H1 (cell line): ENCODE results near the gene LRG1. TPM values are rescaled to one million over a fixed set of nuclear protein-coding genes. Genes with fewer than 3 reads are reported as not detected.

Experiments used
- CHD1 ChIP-seq: IDR thresholded peaks from 2 replicates; pipeline ENCODE4 v1.6.1; 2012; ENCODE audit warnings: low read depth, low read length, improper control_type of control experiment
- CHD2 ChIP-seq: IDR thresholded peaks from 2 replicates; pipeline ENCODE4 v1.6.1; 2012; ENCODE audit warnings: low read length, improper control_type of control experiment
- HDAC2 ChIP-seq, 2 experiments: fragments of 300-600 bp in 1 of 2; sonication (generic) in 1 of 2; IDR thresholded peaks; 2 replicates each; pipeline ENCODE4 v1.6.1; 2011 to 2012; ENCODE audit warnings: low read depth in 2 of 2, low read length in 2 of 2, mild to moderate bottlenecking in 2 of 2, moderate library complexity in 2 of 2, borderline replicate concordance in 1 of 2, inconsistent platforms in 1 of 2
- KDM1A ChIP-seq: fragments of 200-600, 300-600 bp; sonication (generic); IDR thresholded peaks from 2 replicates; pipeline ENCODE4 v1.7.1; 2016; ENCODE audit warnings: mild to moderate bottlenecking, low read length, borderline replicate concordance
- RAD21 ChIP-seq, 2 experiments: IDR thresholded peaks in 1 of 2; conservative IDR thresholded peaks in 1 of 2; 2 replicates each; pipeline ENCODE4 v1.6.1; 2011; ENCODE audit warnings: low read depth in 2 of 2, low read length in 2 of 2, improper control_type of control experiment in 1 of 2, inconsistent platforms in 1 of 2, mild to moderate bottlenecking in 1 of 2, moderate library complexity in 1 of 2
- RFX5 ChIP-seq: IDR thresholded peaks from 2 replicates; pipeline ENCODE4 v1.6.1; 2011; ENCODE audit warnings: low read depth, low read length, improper control_type of control experiment, borderline replicate concordance
- SIN3A ChIP-seq, 2 experiments: IDR thresholded peaks in 1 of 2; conservative IDR thresholded peaks in 1 of 2; 2 replicates each; pipeline ENCODE4 v1.6.1; 2011 to 2012; ENCODE audit warnings: low read length in 2 of 2, improper control_type of control experiment in 1 of 2, low read depth in 1 of 2, mild to moderate bottlenecking in 1 of 2
- SP4 ChIP-seq: IDR thresholded peaks from 2 replicates; pipeline ENCODE4 v1.6.1; 2012; ENCODE audit warnings: low read length, inconsistent platforms
- TBP ChIP-seq: IDR thresholded peaks from 2 replicates; pipeline ENCODE4 v1.6.1; 2011; ENCODE audit warnings: low read depth, low read length, improper control_type of control experiment
- USF2 ChIP-seq: IDR thresholded peaks from 2 replicates; pipeline ENCODE4 v1.6.1; 2011; ENCODE audit warnings: low read length, improper control_type of control experiment
- YY1 ChIP-seq: IDR thresholded peaks from 2 replicates; pipeline ENCODE4 v1.6.1; 2011; ENCODE audit warnings: low read depth, mild to moderate bottlenecking, low read length
- polyA plus RNA-seq, 7 experiments: library from polyadenylated mRNA; depleted of rRNA in 3 of 7; stranded (reverse) in 5 of 7; unstranded in 2 of 7; fragments of >200 nt in 5 of 7; fragments of 200-250 nt in 2 of 7; gene quantifications; 1 replicate in 5 of 7; 2 replicates in 1 of 7; 4 replicates in 1 of 7; pipeline versions ENCODE4 v1.2.1 to v1.2.3, GENCODE V29; 2011 to 2013; ENCODE audit warnings: missing spikeins in 2 of 7, mixed read lengths in 2 of 7
- total RNA-seq: library from RNA; stranded (reverse); fragmentation: NEBNext Ultra II Directional; extraction: Animal tissue kit (Norgen Biotek cat#: 25700); gene quantifications from 2 replicates; pipeline ENCODE4 v1.2.1, GENCODE V29; 2021

Gene LRG1
- total and polyA plus RNA-seq, 2 of the 8 experiments (the other 6 are each of a cell fraction or from before 2014, with no cell fraction given): 0.48 to 0.79 TPM

GRCh38 chr19:4580021-4580901 is 40.4 kb upstream of the LRG1 start (continued):
- TF ChIP-seq KDM1A (peak; percentile 82; the same call in 1 of the 2 replicates), HDAC2 (IDR thresholded peaks at IDR 0.05; ENCODE audit: borderline replicate concordance in 1 of 2, low read depth in 2 of 2, low read length in 2 of 2) (peak in 1 of 2 experiments; percentile 31; a peak in 1 of 4 replicates), TBP (no peak), RFX5 (peak; percentile 14; the same call in 1 of the 2 replicates), USF2 (peak; percentile 92), CHD1 (no peak), SIN3A (conservative IDR thresholded peaks at IDR 0.05 in 1 of 2, IDR thresholded peaks at IDR 0.05 in 1 of 2; ENCODE audit: low read depth in 1 of 2, low read length in 2 of 2) (peak in 1 of 2 experiments; percentile 43; a peak in 1 of 4 replicates), YY1 (no peak), SP4 (no peak), CHD2 (no peak), RAD21 (IDR thresholded peaks at IDR 0.05 in 1 of 2, conservative IDR thresholded peaks at IDR 0.05 in 1 of 2; ENCODE audit: low read depth in 2 of 2, low read length in 2 of 2) (peak in 1 of 2 experiments; percentile 45; a peak in 2 of 4 replicates)
